ENCODE data around the gene WDR26.

Gene WDR26

DNA sequence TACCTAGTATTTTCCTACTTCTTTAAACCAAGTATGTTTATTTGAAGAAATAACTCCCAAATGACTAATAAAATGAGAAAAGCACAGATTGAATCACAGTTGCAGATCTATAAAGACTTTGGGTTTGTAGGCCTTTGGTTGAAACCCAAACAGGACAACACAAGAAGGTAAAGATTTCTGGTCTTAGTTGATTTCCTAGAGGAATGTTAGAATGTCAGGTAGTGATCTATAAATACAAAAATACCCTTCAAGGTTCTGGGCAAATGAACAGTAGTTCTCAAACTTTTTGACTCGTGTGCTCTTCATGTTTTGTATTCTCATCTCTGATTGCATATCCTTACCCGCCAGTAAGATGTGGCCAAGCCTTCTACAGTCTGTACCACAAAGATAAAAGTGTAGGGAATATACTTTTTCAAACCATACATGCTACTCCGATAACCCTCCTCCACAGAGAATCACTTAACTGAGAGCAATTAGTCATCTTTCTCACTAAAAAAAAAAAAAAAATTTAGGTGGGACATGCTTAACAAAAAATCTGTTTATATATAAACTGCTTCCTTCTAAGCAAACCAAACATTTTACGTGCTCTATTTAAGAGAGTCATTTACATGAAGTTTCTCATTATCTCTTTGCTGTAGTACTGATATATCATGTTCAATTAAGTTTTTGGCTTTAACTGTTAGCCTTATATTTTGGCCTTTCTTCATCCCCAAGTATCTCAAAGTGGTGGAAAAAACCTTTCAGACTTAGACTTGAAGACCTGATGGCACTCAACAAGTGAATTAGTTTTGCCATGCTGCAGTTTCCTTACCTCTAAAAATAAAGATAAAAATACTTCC lies 42.0 kb downstream of the WDR26 start:
- TF ChIP-seq, protein P1, sequence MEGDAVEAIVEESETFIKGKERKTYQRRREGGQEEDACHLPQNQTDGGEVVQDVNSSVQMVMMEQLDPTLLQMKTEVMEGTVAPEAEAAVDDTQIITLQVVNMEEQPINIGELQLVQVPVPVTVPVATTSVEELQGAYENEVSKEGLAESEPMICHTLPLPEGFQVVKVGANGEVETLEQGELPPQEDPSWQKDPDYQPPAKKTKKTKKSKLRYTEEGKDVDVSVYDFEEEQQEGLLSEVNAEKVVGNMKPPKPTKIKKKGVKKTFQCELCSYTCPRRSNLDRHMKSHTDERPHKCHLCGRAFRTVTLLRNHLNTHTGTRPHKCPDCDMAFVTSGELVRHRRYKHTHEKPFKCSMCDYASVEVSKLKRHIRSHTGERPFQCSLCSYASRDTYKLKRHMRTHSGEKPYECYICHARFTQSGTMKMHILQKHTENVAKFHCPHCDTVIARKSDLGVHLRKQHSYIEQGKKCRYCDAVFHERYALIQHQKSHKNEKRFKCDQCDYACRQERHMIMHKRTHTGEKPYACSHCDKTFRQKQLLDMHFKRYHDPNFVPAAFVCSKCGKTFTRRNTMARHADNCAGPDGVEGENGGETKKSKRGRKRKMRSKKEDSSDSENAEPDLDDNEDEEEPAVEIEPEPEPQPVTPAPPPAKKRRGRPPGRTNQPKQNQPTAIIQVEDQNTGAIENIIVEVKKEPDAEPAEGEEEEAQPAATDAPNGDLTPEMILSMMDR (IDR thresholded peaks at IDR 0.05), result no peak
- H3K27ac ChIP-seq, result no peak overlapping the region
- no peak overlapping the region for H3K4me3 ChIP-seq
- DNase-seq (ENCODE audit: low spot score), result no peak

DNA sequence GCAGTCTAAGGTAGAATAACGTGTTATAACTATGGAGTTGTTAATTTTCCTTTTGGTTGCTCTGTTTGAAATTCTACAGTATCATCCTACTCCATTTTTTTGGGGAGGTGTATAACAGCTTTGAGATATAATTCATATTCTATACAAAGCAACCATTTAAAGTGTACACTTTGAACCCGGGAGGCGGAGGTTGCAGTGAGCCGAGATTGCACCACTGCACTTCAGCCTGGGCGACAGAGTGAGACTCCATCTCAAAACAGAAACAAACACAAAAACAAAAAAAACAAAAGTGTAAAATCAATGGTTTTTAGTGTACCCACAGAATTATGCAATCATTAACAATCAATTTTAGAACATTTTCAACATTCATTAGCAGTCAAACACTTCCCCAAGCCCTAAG lies 44.1 kb downstream of the WDR26 start:
- Histone ChIP-seq H3K4me3 (no peak overlapping the region), H3K27ac (no peak overlapping the region)
- TF ChIP-seq, protein P1 (IDR thresholded peaks at IDR 0.05), result no peak
- DNase-seq (ENCODE audit: low spot score), result no peak

DNA sequence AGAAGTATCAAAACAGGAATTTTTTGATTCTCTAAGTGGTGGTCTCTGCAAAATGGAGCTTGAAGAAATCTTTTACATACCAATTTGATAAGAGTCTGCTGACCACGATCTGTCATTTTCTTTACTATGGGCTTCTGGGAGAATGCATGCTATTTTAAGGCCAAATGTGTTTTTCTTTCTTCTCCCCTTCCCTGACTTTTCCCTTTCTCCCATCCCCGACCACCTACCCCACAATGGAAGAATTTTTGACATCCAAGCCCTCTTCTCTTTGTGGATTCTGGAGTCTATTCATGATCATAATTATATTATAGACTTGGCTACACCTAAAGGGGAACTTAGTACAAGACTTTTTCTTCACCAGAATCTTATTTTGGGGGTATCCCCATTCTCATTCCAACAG lies 46.7 kb downstream of the WDR26 start:
- no peak for DNase-seq (ENCODE audit: low spot score)
- Histone ChIP-seq H3K4me3 (no peak overlapping the region), H3K27ac (no peak overlapping the region)
- TF ChIP-seq, protein P1 (IDR thresholded peaks at IDR 0.05), result no peak

DNA sequence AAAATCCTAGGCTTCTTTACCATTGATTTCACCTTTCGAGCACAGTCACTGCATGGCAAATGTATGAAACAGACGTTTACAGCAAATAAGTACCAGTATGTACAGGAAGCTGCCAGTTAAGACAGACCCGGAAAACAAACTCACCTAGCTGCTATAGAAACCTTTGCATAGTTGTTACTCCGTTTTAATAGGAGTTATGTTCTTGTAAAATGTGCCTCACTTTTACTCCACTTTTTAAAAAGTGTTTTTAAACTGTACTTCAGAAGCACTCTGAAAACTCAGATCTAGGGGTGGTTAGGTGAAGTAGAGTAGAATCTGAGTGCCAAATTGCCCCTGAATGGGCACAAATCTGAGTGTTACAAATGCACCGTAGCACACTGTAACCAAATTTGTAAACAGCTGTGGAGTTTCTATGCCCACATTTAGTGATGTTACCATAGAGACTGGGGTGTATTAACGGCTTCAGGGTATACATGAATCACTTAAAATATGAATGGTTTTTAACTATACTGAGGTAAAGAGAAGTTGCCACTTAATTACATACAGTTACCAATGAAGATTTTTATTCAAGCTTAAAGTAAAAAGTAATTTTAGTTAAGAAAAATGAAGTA lies 47.2 kb downstream of the WDR26 start:
- H3K4me3 ChIP-seq, result no peak overlapping the region
- TF ChIP-seq, protein P1 (IDR thresholded peaks at IDR 0.05), result no peak
- peak overlapping the region in 1 of 2 donors; percentile 13 for H3K27ac ChIP-seq

DNA sequence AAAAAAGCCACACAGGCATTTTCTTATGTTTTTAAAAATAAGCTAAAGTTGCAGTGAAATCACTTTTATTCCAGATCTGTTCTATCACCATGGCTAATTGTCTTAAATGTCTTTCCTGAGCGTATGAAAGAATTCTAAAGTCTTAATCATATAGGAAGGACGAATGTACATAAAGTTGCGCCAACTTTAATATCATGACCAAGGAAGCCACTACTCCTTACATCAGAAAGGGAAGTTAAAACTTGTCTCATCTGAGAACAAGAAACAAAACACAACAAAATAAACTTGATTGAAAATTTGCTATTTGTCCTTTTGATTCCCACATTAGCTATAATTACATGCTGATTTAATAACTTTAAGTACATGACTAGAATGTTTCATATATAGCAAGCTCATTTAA lies 51.4 kb downstream of the WDR26 start:
- no peak for DNase-seq (ENCODE audit: low spot score)
- no peak overlapping the region for H3K4me3 ChIP-seq
- H3K27ac ChIP-seq, result no peak overlapping the region
- TF ChIP-seq, protein P1 (IDR thresholded peaks at IDR 0.05), result no peak

More for the DNA sequence above, 47.2 kb downstream of the WDR26 start:
- DNase-seq (ENCODE audit: low spot score), result no peak

DNA sequence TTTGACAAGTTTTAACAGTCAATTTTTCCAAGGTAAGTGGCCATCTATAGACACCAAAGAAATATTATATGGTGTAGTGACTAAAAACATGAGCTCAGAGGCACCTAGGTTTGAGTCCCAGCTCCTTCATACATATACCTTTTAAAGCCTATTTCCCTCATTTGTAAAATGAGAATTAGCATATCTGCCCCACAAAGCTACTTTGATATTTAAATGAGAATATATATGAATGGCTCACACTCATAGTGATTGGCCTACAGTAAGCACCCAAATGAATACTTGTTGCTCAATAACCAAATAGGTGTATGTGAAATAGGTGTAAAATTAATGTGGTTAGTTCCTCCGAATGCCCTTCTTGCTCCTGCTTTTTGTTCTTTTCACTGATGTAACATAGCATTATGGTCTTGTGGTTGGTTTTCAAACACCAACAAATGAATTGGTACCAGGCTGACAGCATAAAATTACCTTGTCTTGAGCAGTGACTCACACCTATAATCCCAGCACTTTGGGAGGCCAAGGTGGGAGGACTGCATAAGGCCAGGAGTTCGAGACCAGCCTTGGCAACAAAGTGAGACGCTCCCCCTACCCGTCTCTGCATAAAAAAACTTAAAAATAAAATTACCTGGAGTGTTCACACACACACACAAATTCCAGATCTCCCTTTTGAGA lies 52.6 kb downstream of the WDR26 start:
- no peak for DNase-seq (ENCODE audit: low spot score)
- no peak overlapping the region for H3K4me3 ChIP-seq
- no peak overlapping the region for H3K27ac ChIP-seq
- TF ChIP-seq, protein P1 (IDR thresholded peaks at IDR 0.05), result no peak

All from coronary artery (tissue), 2 donors.